Testis (tissue), 2 donors: Measurements from ENCODE around the gene SLC1A1.

Source experiments
- POLR2A ChIP-seq: fragments of 450-650 bp; IDR thresholded peaks from one replicate; pipeline ENCODE4 v1.6.1; 2017; ENCODE audit warnings: antibody characterized with exemption, mild to moderate bottlenecking, moderate library complexity
- TF ChIP-seq, protein P1 (sequence below), 3 experiments: fragments of 450-650 bp in 2 of 3; fragments of 200-600 bp in 1 of 3; sonication (generic) in 1 of 3; IDR thresholded peaks; one replicate each; pipeline ENCODE4 v1.5.1; 2016 to 2019; ENCODE audit warnings: antibody characterized with exemption in 3 of 3, mild to moderate bottlenecking in 2 of 3, moderate library complexity in 1 of 3

DNA sequence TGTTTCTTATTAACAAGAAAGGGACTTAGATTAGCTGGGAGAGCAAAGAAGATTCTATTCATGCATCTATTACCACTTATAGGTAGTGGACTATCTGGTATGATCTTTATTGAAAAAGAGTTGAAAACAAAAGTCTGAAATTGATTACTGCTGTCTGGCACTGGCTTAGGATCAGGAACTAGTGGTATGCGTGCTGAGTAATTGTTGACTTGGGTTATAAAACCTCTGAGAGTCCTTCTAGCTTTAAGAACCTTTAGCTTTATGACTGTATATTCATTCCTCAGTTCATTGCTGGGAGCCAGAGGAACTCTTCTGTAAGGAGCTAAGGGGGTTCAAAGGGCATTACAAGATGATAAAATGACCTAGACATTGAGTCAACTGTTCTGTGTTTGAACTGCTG is 7.6 kb downstream of the SLC1A1 start:
- TF ChIP-seq, protein P1, sequence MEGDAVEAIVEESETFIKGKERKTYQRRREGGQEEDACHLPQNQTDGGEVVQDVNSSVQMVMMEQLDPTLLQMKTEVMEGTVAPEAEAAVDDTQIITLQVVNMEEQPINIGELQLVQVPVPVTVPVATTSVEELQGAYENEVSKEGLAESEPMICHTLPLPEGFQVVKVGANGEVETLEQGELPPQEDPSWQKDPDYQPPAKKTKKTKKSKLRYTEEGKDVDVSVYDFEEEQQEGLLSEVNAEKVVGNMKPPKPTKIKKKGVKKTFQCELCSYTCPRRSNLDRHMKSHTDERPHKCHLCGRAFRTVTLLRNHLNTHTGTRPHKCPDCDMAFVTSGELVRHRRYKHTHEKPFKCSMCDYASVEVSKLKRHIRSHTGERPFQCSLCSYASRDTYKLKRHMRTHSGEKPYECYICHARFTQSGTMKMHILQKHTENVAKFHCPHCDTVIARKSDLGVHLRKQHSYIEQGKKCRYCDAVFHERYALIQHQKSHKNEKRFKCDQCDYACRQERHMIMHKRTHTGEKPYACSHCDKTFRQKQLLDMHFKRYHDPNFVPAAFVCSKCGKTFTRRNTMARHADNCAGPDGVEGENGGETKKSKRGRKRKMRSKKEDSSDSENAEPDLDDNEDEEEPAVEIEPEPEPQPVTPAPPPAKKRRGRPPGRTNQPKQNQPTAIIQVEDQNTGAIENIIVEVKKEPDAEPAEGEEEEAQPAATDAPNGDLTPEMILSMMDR (IDR thresholded peaks at IDR 0.05) = no peak
- TF ChIP-seq POLR2A = no peak
